Right lobe of liver (tissue), 6 donors: ENCODE measurements around the gene MYO9A. TPM values are rescaled to one million over a fixed set of nuclear protein-coding genes. Genes with fewer than 3 reads are reported as not detected.

Experiments
- ATAC-seq, 4 donors: fragments of 200-7000 bp; cut with Tn5 transposase; one replicate each; pipeline ENCODE4 v1.9.1; 2020; ENCODE audit warnings: mild to moderate bottlenecking in 4 of 4, moderate library complexity in 4 of 4
- DNase-seq, 3 donors: peaks; one replicate each; pipeline ENCODE4 v3.0.0-alpha.2; 2020
- H3K27ac ChIP-seq, 3 donors: fragments of 200-600 bp; one replicate each; pipeline ENCODE4 v1.8.0; 2022
- H3K27me3 ChIP-seq, 2 donors: fragments of 200-600 bp; one replicate each; pipeline ENCODE4 v1.8.0; 2022
- H3K36me3 ChIP-seq, 4 donors: fragments of 200-600 bp; sonication (generic) in 1 of 4; one replicate each; pipeline versions ENCODE4 v1.5.1 to v1.8.0; 2017 to 2022; ENCODE audit warnings: control low read depth in 1 of 4
- H3K4me1 ChIP-seq, 4 donors: fragments of 200-600 bp; sonication (generic) in 1 of 4; one replicate each; pipeline versions ENCODE4 v1.5.1 to v1.8.0; 2017 to 2022; ENCODE audit warnings: control low read depth in 1 of 4
- H3K4me3 ChIP-seq, 3 donors: fragments of 200-600 bp; one replicate each; pipeline ENCODE4 v1.8.0; 2022
- H3K9me3 ChIP-seq, 4 donors: fragments of 200-600 bp; sonication (generic) in 1 of 4; one replicate each; pipeline versions ENCODE4 v1.5.1 to v1.8.0; 2017 to 2022; ENCODE audit warnings: control low read depth in 1 of 4
- CTCF ChIP-seq, 4 donors: fragments of 200-600 bp in 3 of 4; fragments of 450-650 bp in 1 of 4; IDR thresholded peaks; one replicate each; pipeline versions ENCODE4 v1.5.1 to v1.8.0; 2016 to 2022; ENCODE audit warnings: antibody characterized with exemption in 4 of 4, mild to moderate bottlenecking in 2 of 4
- POLR2A ChIP-seq: fragments of 450-650 bp; IDR thresholded peaks from one replicate; pipeline ENCODE4 v1.6.1; 2017; ENCODE audit warnings: antibody characterized with exemption, mild to moderate bottlenecking
- WGBS: methylation state at CpG from one replicate; pipeline ENCODE4 v1.1.6; 2018; ENCODE audit warnings: low coverage, low lambda C conversion rate; ENCODE audit not compliant: insufficient coverage; ENCODE audit errors: missing lambda C conversion rate; 5-methylcytosine and 5-hydroxymethylcytosine counted together
- intact Hi-C, 2 donors: fragments of 100-400 bp; cut with DNase I; formaldehyde crosslinking; loops; one replicate each; pipeline versions ENCODE4 v1.11.2 to v1.14.1; 2022
- total RNA-seq, 6 experiments: library from RNA; depleted of rRNA in 2 of 6; stranded (reverse); fragments of >200 nt in 2 of 6; fragmentation: NEBNext Ultra II Directional in 3 of 6; extraction: Animal tissue kit (Norgen Biotek cat#: 25700) in 3 of 6; gene quantifications; one replicate each; pipeline versions ENCODE4 v1.1.0 to v1.2.4, GENCODE V29; 2016 to 2023
- donor health status: DM: no; HTN: yes; CAD: no.
- donor health status: DM: no; HTN: no; CAD: no.
- donor health status: DM: no; HTN: no; CAD: no.
- donor health status: DM: no; HTN: yes; CAD: no.
- donor health status: DM: no; HTN: yes; CAD: no.

Gene MYO9A
- total RNA-seq, 6 experiments from 2014 or later, result 5.6 to 10.4 (median 8.5) TPM

- no peak for TF ChIP-seq POLR2A
- TF ChIP-seq CTCF (IDR thresholded peaks at IDR 0.05), result no peak
- Histone ChIP-seq H3K9me3 (no peaks in the 10 kb centered on the region), H3K27ac (no peak overlapping the region), H3K36me3 (no peaks in the 10 kb centered on the region), H3K4me3 (no peak overlapping the region), H3K4me1 (no peaks in the 10 kb centered on the region), H3K27me3 (no peaks in the 10 kb centered on the region)
- intact Hi-C loops, result loop anchor here in 1 of 2 donors (10.0 kb wide), 1 partner anchor 65 kb away; no protein-coding TSS in a partner anchor
- no peak for ATAC-seq
- WGBS, result 90% methylated on average over 2 of the region's 8 CpGs
- DNase-seq, result no peak
These were observed 308.6 kb downstream of the MYO9A start for GRCh38 chr15:71809346-71809745.

GRCh38 chr15:71808311-71809020 lies 309.5 kb downstream of the MYO9A start:
- intact Hi-C loops, result loop anchor here in 1 of 2 donors (10.0 kb wide), 1 partner anchor 64 kb away; no protein-coding TSS in a partner anchor
- no peak for ATAC-seq
- H3K36me3 ChIP-seq, result no peaks in the 10 kb centered on the region
- no peak overlapping the region for H3K4me3 ChIP-seq
- H3K4me1 ChIP-seq, result no peaks in the 10 kb centered on the region
- no peak for TF ChIP-seq POLR2A
- TF ChIP-seq CTCF (IDR thresholded peaks at IDR 0.05), result no peak
- H3K27ac ChIP-seq, result no peak overlapping the region
- H3K9me3 ChIP-seq, result no peaks in the 10 kb centered on the region
- no peaks in the 10 kb centered on the region for H3K27me3 ChIP-seq
- no peak for DNase-seq
- WGBS, result 52% methylated on average over 8 of the region's 18 CpGs

- H3K9me3 ChIP-seq, result no peaks in the 10 kb centered on the region
- H3K4me3 ChIP-seq, result no peak overlapping the region
- DNase-seq (no peak), ATAC-seq (no peak)
- TF ChIP-seq CTCF (IDR thresholded peaks at IDR 0.05) (no peak), POLR2A (no peak)
- H3K27ac ChIP-seq, result no peak overlapping the region
- intact Hi-C loops, result loop anchor here in 1 of 2 donors (10.0 kb wide), 1 partner anchor 63 kb away; no protein-coding TSS in a partner anchor
- WGBS, result 54% methylated on average over 3 of the region's 4 CpGs
- no peaks in the 10 kb centered on the region for H3K4me1 ChIP-seq
- H3K36me3 ChIP-seq, result no peaks in the 10 kb centered on the region
- H3K27me3 ChIP-seq, result no peaks in the 10 kb centered on the region
These were observed 310.3 kb downstream of the MYO9A start for GRCh38 chr15:71807691-71808091.

GRCh38 chr15:71807125-71807629 lies 310.8 kb downstream of the MYO9A start:
- Histone ChIP-seq H3K4me3 (no peak overlapping the region), H3K36me3 (no peaks in the 10 kb centered on the region), H3K27me3 (no peaks in the 10 kb centered on the region), H3K27ac (no peak overlapping the region), H3K4me1 (no peaks in the 10 kb centered on the region), H3K9me3 (no peaks in the 10 kb centered on the region)
- TF ChIP-seq POLR2A (no peak), CTCF (IDR thresholded peaks at IDR 0.05) (no peak)
- WGBS, result 53% methylated on average over 5 of the region's 15 CpGs
- intact Hi-C loops, result loop anchor here in 1 of 2 donors (10.0 kb wide), 1 partner anchor 62 kb away; no protein-coding TSS in a partner anchor
- no peak for DNase-seq
- no peak for ATAC-seq
